Anterior cingulate cortex (tissue), 58 donors: ENCODE measurements around the gene NUCB2.
A peak's percentile ranks its signal among the peaks of the same experiment; 100 is the strongest.
"Not testable (repeated sequence)": the region's sequence is repeated elsewhere in the genome, so short reads cannot be mapped to it uniquely, and the experiment has no call there.

ENCODE experiments used
- DNase-seq, 58 donors: peaks; one replicate each; lab custom pipeline; 2025; lab: John Stamatoyannopoulos, UW

Gene NUCB2

DNA sequence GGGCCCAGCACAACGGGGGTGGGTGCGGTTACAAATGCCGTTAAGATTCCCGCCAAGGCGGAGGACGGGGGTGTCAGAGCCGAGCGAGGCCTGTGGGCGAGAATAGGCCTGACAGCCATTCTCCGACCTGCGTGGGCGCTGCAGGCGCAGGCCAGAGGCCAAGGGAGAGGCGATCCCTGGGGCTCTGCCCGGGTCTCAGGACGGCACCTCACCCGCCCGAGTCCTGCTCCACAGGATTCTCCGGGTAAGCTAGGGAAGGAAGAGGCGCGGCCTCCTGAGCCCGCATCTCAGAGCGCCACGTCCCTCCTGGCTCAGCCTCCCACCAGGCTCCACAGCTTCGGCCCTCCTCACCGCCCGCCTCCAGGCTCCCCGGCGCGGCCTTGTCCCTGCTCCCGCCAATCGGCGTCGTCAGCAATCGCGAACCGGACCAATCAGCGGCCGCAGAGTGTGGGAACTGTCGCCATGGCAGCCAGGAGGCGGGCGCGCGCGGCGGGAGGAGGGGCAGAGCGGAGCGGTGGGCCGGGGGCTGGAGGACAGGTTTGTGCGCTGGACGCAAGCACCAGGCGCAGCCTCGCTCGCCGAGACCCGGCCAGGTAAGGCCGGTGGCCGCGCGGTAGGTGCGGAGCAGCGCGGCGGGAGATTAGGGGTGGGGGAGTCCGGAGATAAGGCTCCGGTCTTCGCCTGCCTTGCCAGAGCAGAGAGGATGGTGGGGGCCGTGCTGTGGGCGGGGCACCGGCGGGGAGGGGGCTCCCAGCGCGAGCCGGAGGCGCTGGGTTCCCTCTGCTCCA is at the start of gene NUCB2:
NUCB2 (plus strand) TSS at position 504 of the 788 bp plus-strand sequence. CDS start 18,585 bp downstream, outside the sequence.
- peak; percentile 75 to 99 (median 95) for DNase-seq

DNA sequence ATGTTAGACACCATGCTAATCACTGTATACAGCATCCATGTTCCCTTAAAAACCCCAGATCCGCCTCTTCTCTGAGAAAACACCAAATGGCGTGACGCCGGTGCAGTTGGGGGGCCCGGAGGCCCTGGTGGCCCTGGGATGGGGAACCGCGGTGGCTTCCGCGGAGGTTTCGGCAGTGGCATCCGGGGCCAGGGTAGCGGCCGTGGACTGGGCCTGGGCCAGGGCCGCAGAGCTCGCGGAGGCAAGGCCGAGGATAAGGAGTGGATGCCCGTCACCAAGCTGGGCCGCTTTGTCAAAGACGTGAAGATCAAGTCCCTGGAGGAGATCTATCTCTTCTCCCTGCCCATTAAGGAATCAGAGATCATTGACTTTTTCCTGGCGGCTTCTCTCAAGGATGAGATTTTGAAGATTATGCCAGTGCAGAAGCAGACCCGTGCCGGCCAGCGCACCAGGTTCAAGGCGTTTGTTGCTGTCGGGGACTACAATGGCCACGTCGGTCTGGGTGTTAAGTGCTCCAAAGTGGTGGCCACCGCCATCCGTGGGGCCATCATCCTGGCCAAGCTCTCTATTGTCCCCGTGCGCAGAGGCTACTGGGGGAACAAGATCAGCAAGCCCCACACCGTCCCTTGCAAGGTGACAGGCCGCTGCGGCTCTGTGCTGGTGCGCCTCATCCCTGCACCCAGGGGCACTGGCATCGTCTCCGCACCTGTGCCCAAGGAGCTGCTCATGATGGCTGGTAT is 48.2 kb upstream of the NUCB2 start:
- DNase-seq: not testable (repeated sequence)

DNA sequence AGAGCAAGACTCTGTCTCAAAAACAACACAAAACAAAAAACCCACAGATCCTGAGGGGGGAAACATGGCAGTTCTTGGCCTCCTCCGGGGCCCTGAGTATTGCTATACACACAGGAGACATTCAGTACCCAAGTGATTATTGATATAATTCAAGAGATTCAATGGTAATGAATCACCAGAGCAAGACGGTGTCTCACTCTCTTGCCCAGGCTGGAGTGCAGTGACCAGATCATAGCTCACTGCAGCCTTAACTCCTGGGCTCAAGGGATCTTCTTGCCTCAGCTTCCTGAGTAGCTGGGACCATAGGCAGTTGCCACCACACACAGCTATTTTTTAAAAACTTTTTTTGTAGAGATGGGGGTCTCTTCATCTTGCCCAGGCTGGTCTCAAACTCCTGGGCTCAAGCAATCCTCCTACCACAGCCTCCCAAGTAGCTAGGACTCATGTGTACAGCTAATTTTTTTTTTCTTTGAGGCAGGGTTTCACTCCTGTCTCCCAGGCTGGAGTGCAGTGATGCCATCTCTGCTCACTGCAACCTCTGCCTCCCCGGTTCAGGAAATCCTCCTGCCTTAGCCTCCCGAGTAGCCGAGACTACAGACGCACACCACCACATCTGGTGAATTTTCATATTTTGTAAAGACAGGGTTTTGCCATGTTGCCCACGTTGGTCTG is 46.9 kb upstream of the NUCB2 start:
- no peak for DNase-seq

DNA sequence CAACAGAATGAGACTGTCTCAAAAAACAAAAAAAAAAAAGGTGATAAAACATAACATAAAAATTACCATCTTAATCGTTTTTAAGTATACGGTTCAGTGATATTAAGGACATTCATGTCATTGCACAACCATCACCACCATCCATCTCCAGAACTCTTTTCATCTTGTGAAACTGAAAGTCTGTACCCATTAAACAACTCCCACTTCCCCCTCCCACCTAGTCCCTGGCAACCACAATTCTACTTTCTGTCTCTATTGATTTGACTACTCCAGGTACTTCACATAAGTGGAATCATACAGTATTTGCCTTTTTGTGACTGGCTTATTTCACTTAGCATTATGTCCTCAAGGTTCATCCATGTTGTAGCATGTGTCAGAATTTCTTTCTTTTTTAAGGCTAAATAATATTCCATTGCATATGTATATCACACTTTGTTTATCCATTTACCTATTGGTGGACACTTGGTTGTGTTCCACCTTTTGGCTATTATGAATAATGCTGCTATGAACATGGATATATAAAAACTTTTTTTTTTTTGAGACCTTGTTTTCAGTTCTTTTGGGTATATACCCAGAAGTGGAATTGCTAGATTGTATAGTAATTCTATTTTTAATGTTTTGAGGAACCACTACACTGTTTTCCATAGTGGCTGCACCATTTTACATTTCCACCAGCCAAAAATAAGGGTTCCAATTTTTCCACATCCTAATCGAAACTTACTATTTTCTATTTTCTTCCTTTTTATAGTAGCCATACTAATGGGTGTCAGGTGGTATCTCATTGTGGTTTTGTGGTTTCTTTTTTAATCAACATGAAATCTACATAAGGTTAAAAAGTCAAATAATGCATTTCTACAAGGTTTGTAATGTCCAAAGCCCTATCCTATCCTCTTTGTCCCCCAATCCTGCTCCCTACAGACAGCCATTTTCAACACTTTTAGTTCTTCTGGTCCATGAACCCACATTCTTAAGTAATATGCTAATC is 45.4 kb upstream of the NUCB2 start:
- no peak for DNase-seq

DNA sequence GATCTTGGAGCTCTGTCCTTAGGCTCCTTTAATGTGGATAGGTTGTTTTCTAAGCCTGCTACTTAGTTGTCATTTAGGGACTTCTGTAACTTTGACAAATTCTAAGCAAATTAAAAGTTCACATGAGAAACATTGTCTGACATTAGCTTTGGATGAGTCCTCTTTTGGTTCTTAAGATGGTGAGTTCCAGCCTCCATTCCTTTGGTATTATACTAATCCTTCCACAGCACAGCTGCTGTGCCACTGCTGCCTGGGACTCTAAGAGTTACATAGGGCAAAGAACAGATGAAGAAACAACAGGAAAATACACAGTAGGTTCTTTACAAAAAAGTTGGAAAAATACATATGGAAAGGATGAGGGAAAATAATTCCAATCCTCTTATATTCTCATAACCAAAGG is 43.4 kb upstream of the NUCB2 start:
- DNase-seq: no peak

DNA sequence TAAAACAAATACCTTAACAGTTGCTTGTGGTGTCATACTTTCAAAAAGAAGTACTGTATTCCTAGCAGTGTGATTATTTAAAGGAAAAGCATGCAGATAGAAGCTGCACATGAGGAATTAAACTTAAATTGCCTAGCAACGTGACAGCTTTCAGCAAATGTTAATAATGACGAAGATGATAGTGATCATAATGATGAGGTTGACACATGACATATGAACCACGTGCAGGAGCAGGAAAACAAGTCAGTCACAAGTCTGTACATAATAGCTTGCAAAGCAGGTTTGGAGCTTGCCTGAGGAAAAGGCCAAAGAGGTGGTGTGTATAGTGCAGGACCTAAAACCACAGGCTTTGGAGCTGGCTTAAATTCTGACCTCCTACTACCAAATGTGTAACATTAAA is 38.2 kb upstream of the NUCB2 start:
- DNase-seq: no peak

DNA sequence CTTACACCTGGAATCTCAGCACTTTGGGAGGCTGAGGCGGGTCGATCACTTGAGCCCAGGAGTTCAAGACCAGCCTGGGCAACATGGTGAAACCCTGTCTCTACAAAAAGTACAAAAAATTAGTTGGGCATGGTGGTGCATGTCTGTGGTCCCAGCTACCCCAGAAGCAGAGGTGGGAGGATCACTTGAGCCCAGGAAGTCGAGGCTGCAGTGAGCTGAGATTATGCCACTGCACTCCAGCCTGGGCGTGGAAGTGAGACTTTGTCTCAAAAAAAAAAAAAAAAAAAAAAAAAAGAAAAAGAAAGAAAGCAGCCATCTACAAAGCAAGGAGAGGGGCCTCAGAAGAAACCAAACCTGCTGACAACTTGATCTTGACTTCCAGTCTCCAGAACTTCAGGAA is 36.6 kb upstream of the NUCB2 start:
- not testable (repeated sequence) for DNase-seq

DNA sequence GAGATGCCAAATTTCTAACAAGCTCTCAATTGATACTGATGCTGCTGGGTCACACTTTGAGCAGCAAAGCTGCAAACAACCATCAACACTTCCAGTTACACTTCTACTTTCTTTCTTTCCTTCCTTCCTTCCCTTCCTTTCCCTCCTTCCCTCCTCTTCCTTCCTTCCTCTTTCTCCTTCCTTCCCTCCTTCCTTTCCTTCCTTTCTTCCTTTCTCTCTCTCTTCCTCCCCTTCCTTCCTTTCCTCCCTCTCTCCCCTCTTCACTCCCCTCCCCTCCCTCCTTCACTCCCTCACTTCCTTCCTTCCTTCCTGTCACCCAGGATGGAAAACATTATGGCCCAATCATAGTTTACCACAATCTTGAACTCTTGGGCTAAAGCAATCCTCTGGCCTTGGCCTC is 35.8 kb upstream of the NUCB2 start:
- DNase-seq: no peak

DNA sequence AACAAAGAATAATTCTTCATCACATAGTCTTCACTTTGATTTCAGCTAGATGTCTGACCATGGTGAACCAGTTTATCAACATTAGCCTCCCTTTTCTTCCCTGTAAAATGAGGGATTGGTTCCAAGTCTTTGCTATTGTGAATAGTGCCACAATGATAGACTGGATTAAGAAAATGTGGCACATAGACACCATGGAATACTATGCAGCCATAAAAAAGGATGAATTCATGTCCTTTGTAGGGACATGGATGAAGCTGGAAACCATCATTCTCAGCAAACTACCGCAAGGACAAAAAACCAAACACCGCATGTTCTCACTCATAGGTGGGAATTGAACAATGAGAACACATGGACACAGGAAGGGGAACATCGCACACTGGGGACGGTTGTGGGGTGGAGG is 33.6 kb upstream of the NUCB2 start:
- DNase-seq: not testable (repeated sequence)

DNA sequence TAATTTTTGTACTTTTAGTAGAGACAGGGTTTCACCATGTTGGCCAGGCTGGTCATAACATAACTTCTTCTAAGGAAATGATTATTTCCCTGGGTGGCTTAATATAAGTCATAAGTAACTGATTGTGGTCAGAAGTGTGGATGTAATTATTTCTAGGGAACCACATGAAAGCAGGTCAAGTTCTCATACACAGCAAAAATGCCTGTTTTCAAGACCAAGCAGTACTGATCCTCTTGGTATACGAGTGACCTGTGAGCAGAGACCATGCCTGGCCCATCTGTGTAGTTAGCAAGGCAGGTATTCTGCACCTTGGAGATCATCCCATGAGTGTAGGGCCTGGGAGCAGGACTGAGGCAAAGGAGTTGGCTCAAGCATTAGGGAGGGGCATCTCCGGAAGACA is 32.5 kb upstream of the NUCB2 start:
- no peak for DNase-seq

DNA sequence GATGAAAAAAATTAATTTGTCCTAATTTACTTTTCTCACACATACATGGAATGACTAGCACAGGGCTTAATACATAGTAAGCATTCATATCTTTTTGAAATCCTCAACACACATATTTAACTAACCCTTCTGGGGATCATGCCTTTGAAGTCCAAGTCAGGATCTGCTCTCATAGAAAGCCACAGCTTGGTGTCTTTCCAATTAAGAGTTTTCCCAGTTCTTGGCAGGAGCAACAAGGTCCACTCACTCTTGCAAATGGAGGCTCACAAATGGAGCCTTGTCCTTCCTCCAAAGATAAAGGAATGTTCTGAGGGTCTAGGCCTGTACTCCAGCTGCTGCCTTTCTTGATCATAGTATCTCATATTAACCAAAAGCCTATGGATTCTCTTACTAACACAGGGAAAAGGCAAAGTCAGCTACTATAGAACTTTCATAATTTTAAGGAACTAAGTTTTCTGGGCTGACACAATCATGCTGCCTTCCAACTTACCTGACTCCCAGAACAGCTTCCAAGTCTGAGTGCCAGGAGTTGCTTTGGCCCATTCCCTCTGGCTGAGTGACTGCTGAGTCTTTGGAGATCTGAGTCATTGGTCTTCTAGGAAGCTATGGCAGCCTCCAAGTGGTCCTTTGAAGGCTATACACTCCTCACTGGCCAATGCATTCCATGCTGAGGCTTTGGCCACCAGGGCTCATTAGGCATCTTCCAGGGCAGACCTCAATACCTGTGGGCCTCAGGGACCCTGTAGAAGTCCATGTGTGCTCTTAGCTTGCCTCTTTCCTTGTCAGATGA is 25.8 kb upstream of the NUCB2 start:
- DNase-seq: no peak

DNA sequence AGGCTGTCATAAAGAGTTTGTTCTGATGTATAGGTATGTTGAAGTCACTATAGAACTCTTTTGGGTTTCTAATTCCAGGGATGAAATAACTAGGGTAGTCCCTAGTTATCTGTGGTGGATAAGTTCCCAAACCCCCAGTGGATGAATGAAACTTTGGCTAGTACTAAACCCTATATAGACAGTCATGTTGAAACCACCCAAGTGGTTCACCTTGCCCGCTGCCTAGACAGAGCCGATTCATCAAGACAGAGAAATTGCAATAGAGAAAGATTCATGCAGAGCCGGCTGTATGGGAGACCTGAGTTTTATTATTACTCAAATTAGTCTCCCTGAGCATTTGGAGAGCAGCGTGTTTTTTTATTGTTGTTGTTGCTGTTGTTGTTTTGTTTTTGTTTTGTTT is 23.8 kb upstream of the NUCB2 start:
- DNase-seq: no peak

DNA sequence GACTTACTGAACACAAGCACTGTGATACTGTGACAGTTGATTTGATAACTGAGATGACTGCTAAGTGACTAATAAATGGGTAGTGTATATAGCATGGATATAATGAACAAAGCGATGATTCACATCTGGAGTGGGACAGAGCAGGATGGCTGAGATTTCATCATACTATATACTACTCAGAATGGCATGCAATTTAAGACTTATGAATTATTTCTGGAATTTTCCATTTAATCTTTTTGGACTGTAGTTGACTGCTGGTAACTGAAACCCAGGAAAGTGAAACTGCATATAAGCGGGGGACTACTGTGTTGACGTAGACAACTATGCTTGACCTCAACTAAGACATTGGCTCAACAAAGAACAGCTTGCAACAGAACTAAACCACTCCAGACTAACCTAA is 20.0 kb upstream of the NUCB2 start:
- DNase-seq: no peak

DNA sequence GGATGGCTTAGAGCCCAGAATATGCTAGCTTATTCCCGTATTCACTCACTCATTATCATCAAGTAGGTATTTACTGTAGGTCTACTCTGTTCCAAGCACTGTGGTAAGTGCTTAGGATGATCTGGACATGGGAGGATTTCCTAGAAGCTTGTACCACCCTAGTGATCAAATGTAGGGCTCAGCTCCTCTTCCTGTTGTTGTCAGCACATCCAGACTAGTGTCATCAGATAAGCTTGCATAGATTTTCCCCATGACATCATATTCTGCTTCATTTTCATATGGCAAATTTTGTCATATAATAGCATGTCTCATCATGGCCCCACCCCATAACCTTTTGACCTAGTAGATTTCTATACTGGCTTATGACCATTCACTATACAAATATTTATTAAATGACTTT is 19.3 kb upstream of the NUCB2 start:
- DNase-seq: no peak

DNA sequence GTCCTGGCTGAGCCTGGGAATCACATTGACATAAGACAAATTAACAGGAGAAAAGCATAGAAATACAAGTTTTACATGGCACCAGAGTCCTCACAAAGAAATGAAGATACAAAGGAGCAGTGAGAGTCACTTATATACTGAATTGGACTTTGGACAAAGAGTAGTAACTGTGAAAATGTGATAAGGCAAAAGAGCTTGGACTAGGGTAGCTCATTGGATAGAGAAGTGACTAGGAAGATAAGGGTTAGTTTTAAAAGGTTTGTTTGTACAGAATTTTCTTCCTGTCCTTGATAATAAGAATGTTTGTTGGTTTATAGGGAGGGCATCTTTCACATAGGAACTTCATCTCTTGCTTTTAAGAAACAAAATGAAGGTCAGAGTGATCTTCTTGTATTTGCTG is 17.9 kb upstream of the NUCB2 start:
- no peak for DNase-seq

DNA sequence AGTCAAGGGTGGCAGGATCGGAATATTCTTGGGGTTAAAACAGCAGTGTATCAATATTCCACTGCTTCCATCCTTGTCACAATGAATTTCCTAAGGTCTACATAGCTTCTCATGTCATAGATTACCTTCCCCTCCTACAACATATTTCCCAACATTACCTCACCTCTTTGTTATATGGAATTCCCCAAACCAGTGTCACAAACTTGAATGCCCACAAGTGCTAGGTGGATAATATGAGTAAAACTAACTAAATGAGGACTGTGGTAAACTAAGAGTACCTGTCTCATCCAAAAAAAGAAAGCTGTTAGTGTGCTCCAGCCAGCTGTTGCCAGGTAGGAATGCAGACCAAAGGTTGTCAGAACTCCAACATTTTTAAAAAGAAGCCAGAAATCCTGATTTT is 17.0 kb upstream of the NUCB2 start:
- no peak for DNase-seq

DNA sequence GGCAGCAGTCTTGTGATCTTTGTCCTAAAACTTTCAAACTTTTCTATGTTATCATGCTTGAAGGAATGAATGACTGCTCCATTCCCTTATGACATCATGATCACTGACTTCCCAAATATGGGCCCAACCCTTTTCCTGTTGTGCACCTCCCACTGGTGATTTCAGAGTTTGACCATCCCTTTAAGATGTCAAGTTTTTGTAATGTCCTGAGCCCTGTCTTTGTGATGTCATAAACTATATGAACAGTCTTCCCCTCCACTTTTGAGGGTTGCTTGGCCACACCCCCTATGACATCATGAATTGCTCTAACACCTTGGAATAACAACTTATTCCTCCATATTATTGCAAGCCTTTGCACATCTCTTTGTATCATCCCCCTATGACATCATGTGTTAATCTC is 16.5 kb upstream of the NUCB2 start:
- no peak for DNase-seq

DNA sequence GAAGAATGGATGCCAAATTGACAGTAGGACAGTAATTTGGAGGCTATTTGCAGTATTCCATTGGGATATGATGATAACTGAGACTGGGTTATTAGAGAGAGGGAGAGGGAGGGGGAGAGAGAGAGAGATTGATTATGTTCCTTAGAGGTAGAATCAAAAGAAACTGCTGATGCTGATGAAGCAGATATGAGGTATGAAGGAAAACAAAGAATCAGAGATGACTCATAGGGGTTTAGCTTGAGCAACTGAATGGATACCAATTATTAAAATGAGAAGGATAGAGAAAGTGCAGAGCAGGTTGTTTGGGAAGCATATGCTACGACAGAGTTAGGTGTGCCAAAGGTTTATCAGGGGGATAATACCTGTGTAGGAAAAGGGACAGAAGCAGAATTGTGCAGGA is 12.8 kb upstream of the NUCB2 start:
- DNase-seq: no peak

DNA sequence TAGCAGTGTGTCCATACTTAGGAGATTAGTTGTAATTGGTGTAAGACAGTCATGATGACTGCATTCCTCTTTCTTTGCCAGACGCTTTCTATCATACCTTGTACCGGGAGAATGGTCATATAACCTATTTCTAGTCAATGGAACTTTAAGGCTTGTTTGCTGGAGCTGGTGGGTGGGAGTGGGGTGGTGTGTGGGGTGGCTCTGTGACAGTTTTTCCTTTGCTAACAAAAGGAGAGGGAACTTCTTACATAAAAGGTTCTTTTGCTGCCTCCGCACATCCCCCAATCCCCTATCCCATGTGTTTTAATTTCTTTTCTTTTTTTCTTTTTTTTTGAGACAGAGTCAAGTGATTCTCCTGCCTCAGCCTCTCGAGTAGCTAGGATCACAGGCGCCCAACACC is 9.8 kb upstream of the NUCB2 start:
- DNase-seq: peak in 1 of 58 donors; percentile 15
